Spleen (tissue), 11 donors: ENCODE results near the gene PAMR1. TPM values are rescaled to one million over a fixed set of nuclear protein-coding genes. Genes with fewer than 3 reads are reported as not detected.

Experiments used
- DNase-seq: peaks from one replicate; pipeline ENCODE4 v3.0.0-alpha.2; 2020
- H3K27ac ChIP-seq, 8 donors: fragments of 200-600 bp; sonication (generic) in 7 of 8; 1 replicate in 4 of 8; 2 replicates in 4 of 8; pipeline versions ENCODE4 v1.5.0 to v1.8.0; 2016 to 2021; ENCODE audit warnings: inconsistent platforms in 4 of 8, mild to moderate bottlenecking in 4 of 8, moderate library complexity in 1 of 8
- H3K27me3 ChIP-seq, 7 donors: fragments of 200-600 bp; sonication (generic) in 6 of 7; replicated peaks in 1 of 7; 1 replicate in 4 of 7; 2 replicates in 3 of 7; pipeline versions ENCODE4 v1.5.0 to v1.8.0; 2016 to 2021; ENCODE audit warnings: inconsistent platforms in 3 of 7, mild to moderate bottlenecking in 1 of 7
- H3K36me3 ChIP-seq, 6 donors: fragments of 200-600 bp; sonication (generic) in 5 of 6; 1 replicate in 4 of 6; 2 replicates in 2 of 6; pipeline versions ENCODE4 v1.5.0 to v1.8.0; 2016 to 2021; ENCODE audit warnings: inconsistent platforms in 2 of 6
- H3K4me1 ChIP-seq, 6 donors: fragments of 200-600 bp; sonication (generic) in 5 of 6; 1 replicate in 3 of 6; 2 replicates in 3 of 6; pipeline versions ENCODE4 v1.5.0 to v1.8.0; 2016 to 2021; ENCODE audit warnings: inconsistent platforms in 3 of 6
- H3K4me3 ChIP-seq, 8 donors: fragments of 200-600 bp; sonication (generic) in 7 of 8; 1 replicate in 4 of 8; 2 replicates in 4 of 8; pipeline versions ENCODE4 v1.5.0 to v1.8.0; 2016 to 2021; ENCODE audit warnings: inconsistent platforms in 4 of 8, mild to moderate bottlenecking in 4 of 8, moderate library complexity in 2 of 8
- H3K9me3 ChIP-seq, 8 donors: fragments of 200-600 bp; sonication (generic) in 7 of 8; 1 replicate in 4 of 8; 2 replicates in 4 of 8; pipeline versions ENCODE4 v1.5.0 to v1.8.0; 2016 to 2021; ENCODE audit warnings: inconsistent platforms in 4 of 8
- CTCF ChIP-seq, 11 experiments: fragments of 200-600 bp in 7 of 11; fragments of 450-650 bp in 4 of 11; sonication (generic) in 4 of 11; IDR thresholded peaks in 8 of 11; conservative IDR thresholded peaks in 3 of 11; 1 replicate in 7 of 11; 2 replicates in 4 of 11; pipeline versions ENCODE4 v1.4.0 to v1.8.0; 2016 to 2021; ENCODE audit warnings: antibody characterized with exemption in 11 of 11, inconsistent platforms in 4 of 11, mild to moderate bottlenecking in 1 of 11
- POLR2A ChIP-seq, 3 donors: fragments of 450-650 bp; IDR thresholded peaks; one replicate each; pipeline ENCODE4 v1.5.1; 2017; ENCODE audit warnings: antibody characterized with exemption in 3 of 3, mild to moderate bottlenecking in 1 of 3
- POLR2AphosphoS5 ChIP-seq, 3 donors: sonication (generic); formaldehyde crosslinking; IDR thresholded peaks; one replicate each; pipeline ENCODE4 v1.5.1; 2017; ENCODE audit warnings: antibody characterized with exemption in 3 of 3
- WGBS, 5 donors: extraction: QIAGEN DNeasy Blood & Tissue Kit in 3 of 5; methylation state at CpG; one replicate each; pipeline versions ENCODE4 v1.1.5 to v1.1.7; 2013 to 2018; 5-methylcytosine and 5-hydroxymethylcytosine counted together
- intact Hi-C: fragments of 100-400 bp; cut with DNase I; formaldehyde crosslinking; loops from one replicate; pipeline ENCODE4 v1.15.0; 2023; ENCODE audit warnings: low total_unique reads
- polyA plus RNA-seq, 3 donors: library from polyadenylated mRNA; stranded (reverse); fragments of 200-250 nt; gene quantifications; one replicate each; pipeline ENCODE4 v1.2.1, GENCODE V29; 2013
- total RNA-seq, 7 donors: library from RNA; depleted of rRNA in 3 of 7; stranded (reverse); fragments of >200 nt in 3 of 7; fragmentation: NEBNext Ultra II Directional in 4 of 7; extraction: Animal tissue kit (Norgen Biotek cat#: 25700) in 4 of 7; gene quantifications; one replicate each; pipeline versions ENCODE4 v1.1.0 to v1.2.1, GENCODE V29; 2016 to 2021
- donor health status: healthy with polysubstance abuse.
- donor health status: DM: no; HTN: no; CAD: no; lungs with moderate emphysema.
- donor health status: DM: no; HTN: no; CAD: no.
- donor health status: Bipolar disorder and iron deficiency.
- donor health status: healthy.
- donor health status: DM: no; HTN: no; CAD: no.
- donor health status: DM: yes; HTN: yes; CAD: no.

The PAMR1 gene
- total and polyA plus RNA-seq, 10 donors, result 1.3 to 23.6 (median 5.1) TPM

GRCh38 chr11:35458846-35459245 is 66.6 kb downstream of the PAMR1 start:
- TF ChIP-seq POLR2AphosphoS5 (IDR thresholded peaks at IDR 0.05) (no peak), POLR2A (IDR thresholded peaks at IDR 0.05) (no peak), CTCF (IDR thresholded peaks at IDR 0.05 in 8 of 11, conservative IDR thresholded peaks at IDR 0.05 in 3 of 11) (no peak)
- Histone ChIP-seq H3K27me3 (no peaks in the 10 kb centered on the region), H3K27ac (no peak overlapping the region), H3K36me3 (no peaks in the 10 kb centered on the region), H3K4me1 (no peaks in the 10 kb centered on the region), H3K4me3 (no peak overlapping the region), H3K9me3 (no peaks in the 10 kb centered on the region)
- intact Hi-C loops, result no loop called here
- 78 to 93% (median 82%) methylated on average over 3 of the region's 3 CpGs for WGBS, 5 donors
- no peak for DNase-seq

- intact Hi-C loops, result no loop called here
- 29 to 46% (median 38%) methylated on average over 1 of the region's 1 CpG for WGBS, 5 donors
These were observed 71.1 kb downstream of the PAMR1 start for GRCh38 chr11:35454362-35454761.

GRCh38 chr11:35436581-35437250 is 88.7 kb downstream of the PAMR1 start:
- TF ChIP-seq POLR2A (IDR thresholded peaks at IDR 0.05) (no peak), CTCF (IDR thresholded peaks at IDR 0.05 in 8 of 11, conservative IDR thresholded peaks at IDR 0.05 in 3 of 11) (no peak), POLR2AphosphoS5 (IDR thresholded peaks at IDR 0.05) (no peak)
- H3K4me1 ChIP-seq, result no peaks in the 10 kb centered on the region
- H3K9me3 ChIP-seq, result no peaks in the 10 kb centered on the region
- intact Hi-C loops, result no loop called here
- no peak overlapping the region for H3K27ac ChIP-seq
- H3K27me3 ChIP-seq, result peaks cover 0 to 24% (median 0%) of the 10 kb centered on the region in 7 donors
- H3K4me3 ChIP-seq, result no peak overlapping the region
- DNase-seq, result no peak
- 93 to 99% (median 96%) methylated on average over 2 of the region's 2 CpGs for WGBS, 5 donors
- H3K36me3 ChIP-seq, result no peaks in the 10 kb centered on the region

More at GRCh38 chr11:35454362-35454761, 71.1 kb downstream of the PAMR1 start:
- Histone ChIP-seq H3K9me3 (no peaks in the 10 kb centered on the region), H3K27me3 (peaks cover 0 to 6% (median 0%) of the 10 kb centered on the region in 7 donors), H3K4me1 (no peaks in the 10 kb centered on the region), H3K27ac (no peak overlapping the region), H3K36me3 (no peaks in the 10 kb centered on the region), H3K4me3 (no peak overlapping the region)
- DNase-seq, result no peak
- TF ChIP-seq CTCF (IDR thresholded peaks at IDR 0.05 in 8 of 11, conservative IDR thresholded peaks at IDR 0.05 in 3 of 11) (no peak), POLR2AphosphoS5 (IDR thresholded peaks at IDR 0.05) (no peak), POLR2A (IDR thresholded peaks at IDR 0.05) (no peak)

- no peaks in the 10 kb centered on the region for H3K4me1 ChIP-seq
- H3K4me3 ChIP-seq, result no peak overlapping the region
- no peaks in the 10 kb centered on the region for H3K9me3 ChIP-seq
- 63 to 83% (median 73%) methylated on average over 3 of the region's 3 CpGs for WGBS, 5 donors
- no peak overlapping the region for H3K27ac ChIP-seq
- TF ChIP-seq POLR2A (IDR thresholded peaks at IDR 0.05) (no peak), POLR2AphosphoS5 (IDR thresholded peaks at IDR 0.05) (no peak), CTCF (IDR thresholded peaks at IDR 0.05 in 8 of 11, conservative IDR thresholded peaks at IDR 0.05 in 3 of 11) (no peak)
- no peak for DNase-seq
- intact Hi-C loops, result no loop called here
- no peaks in the 10 kb centered on the region for H3K36me3 ChIP-seq
- H3K27me3 ChIP-seq, result peaks cover 0 to 33% (median 0%) of the 10 kb centered on the region in 7 donors
These were observed 91.8 kb downstream of the PAMR1 start for GRCh38 chr11:35433588-35433987.
